Keratinocyte (primary cell): ENCODE measurements around the gene GPC3. TPM values are rescaled to one million over a fixed set of nuclear protein-coding genes. Genes with fewer than 3 reads are reported as not detected.

Experiments used
- DNase-seq: peaks from one replicate; pipeline ENCODE4 v3.0.0-alpha.2; 2011; ENCODE audit warnings: low read depth, missing footprints, low spot score
- FAIRE-seq: peaks from 2 replicates; lab custom pipeline; 2011; peaks lifted over from hg19 to GRCh38; lab: Jason Lieb, UNC
- H2AFZ ChIP-seq: 2 replicates; pipeline ENCODE4 v1.6.0; 2012; ENCODE audit warnings: low read length, control low read depth, inconsistent platforms; ENCODE audit not compliant: control insufficient read depth
- H3K27ac ChIP-seq: 2 replicates; pipeline ENCODE4 v1.5.1; 2011; ENCODE audit warnings: low read length; ENCODE audit not compliant: control insufficient read depth, insufficient read depth
- H3K27me3 ChIP-seq: 3 replicates; pipeline ENCODE4 v1.6.0; 2011; ENCODE audit warnings: low read length; ENCODE audit not compliant: control insufficient read depth, insufficient read depth; ENCODE audit errors: extremely low read depth
- H3K36me3 ChIP-seq, 2 experiments: 2 replicates in 1 of 2; 3 replicates in 1 of 2; pipeline ENCODE4 v1.5.1; 2011; ENCODE audit warnings: low read length in 2 of 2, mild to moderate bottlenecking in 1 of 2; ENCODE audit not compliant: control insufficient read depth in 2 of 2, insufficient read depth in 2 of 2; ENCODE audit errors: extremely low read depth in 1 of 2
- H3K4me1 ChIP-seq: 3 replicates; pipeline ENCODE4 v1.5.1; 2011; ENCODE audit warnings: low read length; ENCODE audit not compliant: control insufficient read depth, insufficient read depth; ENCODE audit errors: extremely low read depth
- H3K4me2 ChIP-seq: 3 replicates; pipeline ENCODE4 v1.6.0; 2011; ENCODE audit warnings: low read depth, low read length; ENCODE audit not compliant: control insufficient read depth, insufficient read depth; ENCODE audit errors: extremely low read depth
- H3K4me3 ChIP-seq, 3 experiments: fragments of 200-600 bp in 1 of 3; sonication (generic) in 1 of 3; 2 replicates in 2 of 3; 3 replicates in 1 of 3; pipeline ENCODE4 v1.5.1; 2011 to 2016; ENCODE audit warnings: low read length in 3 of 3, mild to moderate bottlenecking in 3 of 3, control low read depth in 2 of 3, inconsistent platforms in 1 of 3, low read depth in 1 of 3, mixed read lengths in 1 of 3, mixed run types in 1 of 3, moderate library complexity in 1 of 3; ENCODE audit not compliant: control insufficient read depth in 2 of 3, insufficient read depth in 2 of 3; ENCODE audit errors: extremely low read depth in 1 of 3
- H3K79me2 ChIP-seq: 2 replicates; pipeline ENCODE4 v1.6.0; 2012; ENCODE audit warnings: low read length; ENCODE audit not compliant: control insufficient read depth, insufficient read depth
- H3K9ac ChIP-seq: 3 replicates; pipeline ENCODE4 v1.6.0; 2011; ENCODE audit warnings: low read length; ENCODE audit not compliant: control insufficient read depth, insufficient read depth; ENCODE audit errors: extremely low read depth
- H3K9me1 ChIP-seq: 3 replicates; pipeline ENCODE4 v1.6.0; 2011; ENCODE audit warnings: low read length; ENCODE audit not compliant: control insufficient read depth, insufficient read depth; ENCODE audit errors: extremely low read depth
- H3K9me3 ChIP-seq: 2 replicates; pipeline ENCODE4 v1.5.1; 2012; ENCODE audit warnings: low read depth, low read length; ENCODE audit not compliant: control insufficient read depth
- H4K20me1 ChIP-seq: 3 replicates; pipeline ENCODE4 v1.6.0; 2011; ENCODE audit warnings: low read length; ENCODE audit not compliant: control insufficient read depth, insufficient read depth; ENCODE audit errors: extremely low read depth
- EZH2 ChIP-seq: IDR thresholded peaks from one replicate; pipeline ENCODE4 v1.6.1; 2012; ENCODE audit warnings: inconsistent platforms, mild to moderate bottlenecking, low read length, moderate library complexity
- dilution Hi-C: fragments of 300-500 bp; cut with MboI; formaldehyde crosslinking; loops from one replicate; pipeline ENCODE4 v1.7.0; 2020; ENCODE audit warnings: low sequenced_read_pairs; ENCODE audit not compliant: extremely low pct_ligation_motif_present
- polyA plus RNA-seq, 5 experiments: library from polyadenylated mRNA; depleted of rRNA in 3 of 5; stranded (reverse) in 3 of 5; stranded (forward) in 1 of 5; unstranded in 1 of 5; fragments of >200 nt; gene quantifications; 1 replicate in 1 of 5; 2 replicates in 3 of 5; 3 replicates in 1 of 5; pipeline versions ENCODE4 v1.2.1 to v1.2.3, GENCODE V29; 2011 to 2012; ENCODE audit warnings: missing spikeins in 2 of 5, low read depth in 1 of 5, low replicate concordance in 1 of 5
- TF ChIP-seq, protein P1 (sequence below), 3 experiments: IDR thresholded peaks in 1 of 3; conservative IDR thresholded peaks in 1 of 3; optimal IDR thresholded peaks in 1 of 3; 2 replicates in 2 of 3; 3 replicates in 1 of 3; pipeline versions ENCODE3 to v1.5.1; 2011; ENCODE audit warnings: low read length in 3 of 3, mild to moderate bottlenecking in 3 of 3, moderate library complexity in 2 of 3, control low read depth in 1 of 3, inconsistent platforms in 1 of 3; ENCODE audit not compliant: insufficient read depth in 2 of 3; ENCODE audit errors: extremely low read depth in 1 of 3

GPC3 gene
- polyA plus RNA-seq, 1 donor (not counting 4 experiments of a cell fraction or from before 2014, with no cell fraction given), result 0.03 TPM

DNA sequence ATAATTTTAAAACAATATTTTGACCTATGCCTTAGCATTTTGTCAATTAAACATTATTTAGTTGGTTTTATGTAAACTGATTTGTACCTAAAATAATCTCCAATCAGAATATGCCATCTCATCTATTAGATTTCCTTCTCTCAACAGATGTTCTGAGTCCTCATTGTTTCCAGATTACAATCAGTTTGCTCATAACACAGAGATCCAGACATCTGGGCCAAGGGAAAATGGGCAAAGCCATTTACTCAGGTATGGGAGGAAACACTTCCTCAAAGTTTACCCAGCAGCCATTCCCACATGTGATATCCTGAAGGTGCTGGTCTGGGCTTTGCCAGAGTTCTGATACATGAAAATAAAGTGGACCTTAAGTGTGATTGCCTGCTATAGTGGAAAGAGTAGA is 352.2 kb downstream of the GPC3 start:
- H3K79me2 ChIP-seq, result no peaks in the 10 kb centered on the region
- no peaks in the 10 kb centered on the region for H3K27me3 ChIP-seq
- H3K4me1 ChIP-seq, result peaks cover 5% of the 10 kb centered on the region
- no peak overlapping the region for H3K4me3 ChIP-seq
- FAIRE-seq (no peak), DNase-seq (no peak)
- no peak overlapping the region for H3K4me2 ChIP-seq
- H3K9me1 ChIP-seq, result no peaks in the 10 kb centered on the region
- no peak overlapping the region for H3K27ac ChIP-seq
- H3K36me3 ChIP-seq, result no peaks in the 10 kb centered on the region
- dilution Hi-C loops, result no loop called here
- no peak for TF ChIP-seq EZH2
- TF ChIP-seq, protein P1, sequence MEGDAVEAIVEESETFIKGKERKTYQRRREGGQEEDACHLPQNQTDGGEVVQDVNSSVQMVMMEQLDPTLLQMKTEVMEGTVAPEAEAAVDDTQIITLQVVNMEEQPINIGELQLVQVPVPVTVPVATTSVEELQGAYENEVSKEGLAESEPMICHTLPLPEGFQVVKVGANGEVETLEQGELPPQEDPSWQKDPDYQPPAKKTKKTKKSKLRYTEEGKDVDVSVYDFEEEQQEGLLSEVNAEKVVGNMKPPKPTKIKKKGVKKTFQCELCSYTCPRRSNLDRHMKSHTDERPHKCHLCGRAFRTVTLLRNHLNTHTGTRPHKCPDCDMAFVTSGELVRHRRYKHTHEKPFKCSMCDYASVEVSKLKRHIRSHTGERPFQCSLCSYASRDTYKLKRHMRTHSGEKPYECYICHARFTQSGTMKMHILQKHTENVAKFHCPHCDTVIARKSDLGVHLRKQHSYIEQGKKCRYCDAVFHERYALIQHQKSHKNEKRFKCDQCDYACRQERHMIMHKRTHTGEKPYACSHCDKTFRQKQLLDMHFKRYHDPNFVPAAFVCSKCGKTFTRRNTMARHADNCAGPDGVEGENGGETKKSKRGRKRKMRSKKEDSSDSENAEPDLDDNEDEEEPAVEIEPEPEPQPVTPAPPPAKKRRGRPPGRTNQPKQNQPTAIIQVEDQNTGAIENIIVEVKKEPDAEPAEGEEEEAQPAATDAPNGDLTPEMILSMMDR (optimal IDR thresholded peaks at IDR 0.05 in 1 of 3, IDR thresholded peaks at IDR 0.05 in 1 of 3, conservative IDR thresholded peaks at IDR 0.05 in 1 of 3; ENCODE audit: extremely low read depth in 1 of 3, insufficient read depth in 2 of 3, low read length in 3 of 3), result no peak
- H3K9me3 ChIP-seq, result no peaks in the 10 kb centered on the region
- no peak overlapping the region for H3K9ac ChIP-seq
- no peaks in the 10 kb centered on the region for H4K20me1 ChIP-seq
- no peak overlapping the region for H2AFZ ChIP-seq

DNA sequence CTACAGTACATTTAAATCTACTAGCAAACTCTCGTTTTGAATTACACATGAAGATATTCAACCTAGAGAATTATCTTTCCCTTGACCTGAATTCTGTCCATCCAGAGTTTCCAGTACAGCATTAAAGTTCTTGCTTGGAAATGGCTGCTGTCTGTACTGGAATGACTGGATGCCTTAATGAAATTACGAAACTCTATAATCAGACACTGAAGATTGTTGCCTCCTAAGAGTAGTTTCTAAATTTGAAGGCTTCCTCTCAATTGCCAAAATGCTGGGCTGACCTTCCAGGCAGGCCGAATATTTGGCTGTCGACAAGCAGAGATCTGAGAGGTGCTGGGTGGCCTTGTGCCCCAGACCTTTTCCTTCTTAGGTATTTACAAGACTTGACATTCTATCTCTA is 355.0 kb downstream of the GPC3 start:
- no peaks in the 10 kb centered on the region for H3K9me3 ChIP-seq
- no peaks in the 10 kb centered on the region for H4K20me1 ChIP-seq
- no peak overlapping the region for H3K27ac ChIP-seq
- dilution Hi-C loops, result no loop called here
- no peaks in the 10 kb centered on the region for H3K79me2 ChIP-seq
- H3K36me3 ChIP-seq, result no peaks in the 10 kb centered on the region
- TF ChIP-seq, protein P1 (optimal IDR thresholded peaks at IDR 0.05 in 1 of 3, IDR thresholded peaks at IDR 0.05 in 1 of 3, conservative IDR thresholded peaks at IDR 0.05 in 1 of 3; ENCODE audit: extremely low read depth in 1 of 3, insufficient read depth in 2 of 3, low read length in 3 of 3), result no peak
- H2AFZ ChIP-seq, result no peak overlapping the region
- peaks cover 5% of the 10 kb centered on the region for H3K4me1 ChIP-seq
- H3K4me2 ChIP-seq, result no peak overlapping the region
- FAIRE-seq, result no peak
- DNase-seq, result no peak
- no peak overlapping the region for H3K4me3 ChIP-seq
- H3K9ac ChIP-seq, result no peak overlapping the region
- no peaks in the 10 kb centered on the region for H3K9me1 ChIP-seq
- H3K27me3 ChIP-seq, result no peaks in the 10 kb centered on the region
